Kidney tubule cell (primary cell): Measurements from ENCODE around the gene ARHGAP5.
"Not testable (repeated sequence)": the region's sequence is repeated elsewhere in the genome, so short reads cannot be mapped to it uniquely, and the experiment has no call there.

Experiments used
- DNase-seq: peaks from one replicate; pipeline ENCODE4 v3.0.0-alpha.2; 2018; ENCODE audit warnings: low spot score

The ARHGAP5 gene

GRCh38 chr14:32109676-32110547 is 32.8 kb downstream of the ARHGAP5 start:
- peak; percentile 38 for DNase-seq

- no peak for DNase-seq
Observed at GRCh38 chr14:32110548-32110896, 33.4 kb downstream of the ARHGAP5 start.

GRCh38 chr14:32121536-32121935 is 44.4 kb downstream of the ARHGAP5 start:
- no peak for DNase-seq

GRCh38 chr14:32121948-32122347 is 44.8 kb downstream of the ARHGAP5 start:
- DNase-seq, result no peak

GRCh38 chr14:32126899-32127730 is 50.0 kb downstream of the ARHGAP5 start:
- not testable (repeated sequence) for DNase-seq

GRCh38 chr14:32127731-32128654 is 50.9 kb downstream of the ARHGAP5 start:
- DNase-seq, result peak; percentile 62

- no peak for DNase-seq
Observed at GRCh38 chr14:32128703-32129102, 51.6 kb downstream of the ARHGAP5 start.

GRCh38 chr14:32129124-32129523 is 52.0 kb downstream of the ARHGAP5 start:
- DNase-seq, result peak; percentile 60

GRCh38 chr14:32131689-32132088 is 54.6 kb downstream of the ARHGAP5 start:
- not testable (repeated sequence) for DNase-seq

GRCh38 chr14:32134448-32135097 is 57.5 kb downstream of the ARHGAP5 start:
- no peak for DNase-seq

- DNase-seq, result no peak
Observed at GRCh38 chr14:32136027-32136825, 59.1 kb downstream of the ARHGAP5 start.

- no peak for DNase-seq
Observed at GRCh38 chr14:32137313-32137712, 60.2 kb downstream of the ARHGAP5 start.

- no peak for DNase-seq
Observed at GRCh38 chr14:32137892-32138291, 60.8 kb downstream of the ARHGAP5 start.

GRCh38 chr14:32142341-32142740 is 65.2 kb downstream of the ARHGAP5 start:
- DNase-seq, result no peak

GRCh38 chr14:32142754-32143437 is 65.8 kb downstream of the ARHGAP5 start:
- no peak for DNase-seq

- no peak for DNase-seq
Observed at GRCh38 chr14:32150392-32150791, 73.3 kb downstream of the ARHGAP5 start.

- no peak for DNase-seq
Observed at GRCh38 chr14:32166029-32166428, 88.9 kb downstream of the ARHGAP5 start.

- DNase-seq, result no peak
Observed at GRCh38 chr14:32166924-32167323, 89.8 kb downstream of the ARHGAP5 start.

- DNase-seq, result peak; percentile 90
Observed at GRCh38 chr14:32167907-32168306, 90.8 kb downstream of the ARHGAP5 start.

- DNase-seq, result no peak
Observed at GRCh38 chr14:32169191-32169590, 92.1 kb downstream of the ARHGAP5 start.
